A549 (cell line): Measurements from ENCODE around the gene ROPN1L.

Experiments
- CHD2 ChIP-seq: fragments of 150-350 bp; IDR thresholded peaks from 2 replicates; pipeline ENCODE4 v1.6.1; 2014; ENCODE audit warnings: low read length; ENCODE audit not compliant: partially characterized antibody
- EP300 ChIP-seq, 2 experiments: fragments of >200 bp; sonication (Bioruptor Twin); formaldehyde crosslinking; IDR thresholded peaks; 2 replicates in 1 of 2; 3 replicates in 1 of 2; pipeline ENCODE4 v1.6.1; 2016 to 2017
- GATA3 ChIP-seq: IDR thresholded peaks from 2 replicates; pipeline ENCODE4 v1.6.1; 2012; ENCODE audit warnings: borderline replicate concordance
- HDAC2 ChIP-seq: fragments of 200-600 bp; sonication (generic); IDR thresholded peaks from 2 replicates; pipeline ENCODE4 v1.6.1; 2016
- JUNB ChIP-seq: fragments of >200 bp; sonication (Bioruptor Twin); formaldehyde crosslinking; IDR thresholded peaks from 2 replicates; pipeline ENCODE4 v1.6.1; 2016
- MYC ChIP-seq: IDR thresholded peaks from 2 replicates; pipeline ENCODE4 v1.6.1; 2012; ENCODE audit warnings: mild to moderate bottlenecking, inconsistent platforms, low read length, improper control_type of control experiment, borderline replicate concordance
- POLR2A ChIP-seq: IDR thresholded peaks from 2 replicates; pipeline ENCODE4 v1.6.1; 2012; ENCODE audit warnings: mild to moderate bottlenecking, low read length
- RAD21 ChIP-seq, 2 experiments: fragments of >200 bp in 1 of 2; sonication (Bioruptor Twin) in 1 of 2; formaldehyde crosslinking in 1 of 2; IDR thresholded peaks in 1 of 2; conservative IDR thresholded peaks in 1 of 2; 2 replicates in 1 of 2; 3 replicates in 1 of 2; pipeline ENCODE4 v1.6.1; 2012 to 2018; ENCODE audit warnings: inconsistent platforms in 1 of 2
- TP53 ChIP-seq: fragments of 250-450 bp; sonication (Bioruptor Pico); IDR thresholded peaks from 2 replicates; pipeline ENCODE4 v1.5.0; 2021; ENCODE audit warnings: mild to moderate bottlenecking, moderate library complexity
- TF ChIP-seq, protein P1 (sequence below): fragments of >200 bp; sonication (Bioruptor Twin); formaldehyde crosslinking; IDR thresholded peaks from 3 replicates; pipeline ENCODE4 v1.5.1; 2016
- TF ChIP-seq, protein P2 (sequence below): IDR thresholded peaks from 2 replicates; pipeline ENCODE4 v1.6.1; 2012

DNA sequence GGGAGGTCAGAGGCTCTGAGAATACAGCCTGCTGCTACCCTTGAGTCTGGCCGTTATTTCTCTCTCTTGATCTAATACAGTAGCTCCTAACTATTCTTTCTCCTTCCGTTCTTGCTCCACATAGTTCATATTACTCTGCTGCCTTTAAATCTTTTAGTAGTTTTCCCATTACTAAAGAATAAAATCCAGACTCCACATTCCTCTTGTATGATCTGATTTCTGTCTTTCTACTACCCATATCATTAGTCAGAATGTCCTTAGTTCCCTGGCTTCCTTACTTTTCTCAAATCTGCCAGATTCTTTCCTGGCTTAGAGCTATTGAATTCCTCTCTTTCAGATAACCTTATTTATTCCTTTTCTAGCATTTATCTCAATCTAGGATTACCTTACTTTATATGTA is 48.2 kb upstream of the ROPN1L start:
- TF ChIP-seq, protein P1, sequence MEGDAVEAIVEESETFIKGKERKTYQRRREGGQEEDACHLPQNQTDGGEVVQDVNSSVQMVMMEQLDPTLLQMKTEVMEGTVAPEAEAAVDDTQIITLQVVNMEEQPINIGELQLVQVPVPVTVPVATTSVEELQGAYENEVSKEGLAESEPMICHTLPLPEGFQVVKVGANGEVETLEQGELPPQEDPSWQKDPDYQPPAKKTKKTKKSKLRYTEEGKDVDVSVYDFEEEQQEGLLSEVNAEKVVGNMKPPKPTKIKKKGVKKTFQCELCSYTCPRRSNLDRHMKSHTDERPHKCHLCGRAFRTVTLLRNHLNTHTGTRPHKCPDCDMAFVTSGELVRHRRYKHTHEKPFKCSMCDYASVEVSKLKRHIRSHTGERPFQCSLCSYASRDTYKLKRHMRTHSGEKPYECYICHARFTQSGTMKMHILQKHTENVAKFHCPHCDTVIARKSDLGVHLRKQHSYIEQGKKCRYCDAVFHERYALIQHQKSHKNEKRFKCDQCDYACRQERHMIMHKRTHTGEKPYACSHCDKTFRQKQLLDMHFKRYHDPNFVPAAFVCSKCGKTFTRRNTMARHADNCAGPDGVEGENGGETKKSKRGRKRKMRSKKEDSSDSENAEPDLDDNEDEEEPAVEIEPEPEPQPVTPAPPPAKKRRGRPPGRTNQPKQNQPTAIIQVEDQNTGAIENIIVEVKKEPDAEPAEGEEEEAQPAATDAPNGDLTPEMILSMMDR, result no peak
- TF ChIP-seq EP300 (IDR thresholded peaks at IDR 0.05) (no peak), RAD21 (conservative IDR thresholded peaks at IDR 0.05 in 1 of 2, IDR thresholded peaks at IDR 0.05 in 1 of 2) (no peak), TP53 (CRISPR knock-in tag) (no peak), CHD2 (no peak), HDAC2 (no peak), POLR2A (no peak), GATA3 (no peak), JUNB (no peak), MYC (no peak)
- TF ChIP-seq, protein P2, sequence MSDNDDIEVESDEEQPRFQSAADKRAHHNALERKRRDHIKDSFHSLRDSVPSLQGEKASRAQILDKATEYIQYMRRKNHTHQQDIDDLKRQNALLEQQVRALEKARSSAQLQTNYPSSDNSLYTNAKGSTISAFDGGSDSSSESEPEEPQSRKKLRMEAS, result no peak
